ENCODE results near the gene OIP5. TPM values are rescaled to one million over a fixed set of nuclear protein-coding genes. Genes with fewer than 3 reads are reported as not detected.

The OIP5 gene
- total RNA-seq, 4 donors from 2014 or later, result 0.46 to 0.48 TPM; not detected in 2

GRCh38 chr15:41341519-41341918, 9.1 kb upstream of the OIP5 start:
- DNase-seq (ENCODE audit: low spot score) (no peak), ATAC-seq (ENCODE audit: low FRiP score) (no peak)
- TF ChIP-seq CTCF (IDR thresholded peaks at IDR 0.05), result no peak

- DNase-seq (ENCODE audit: low spot score) (no peak), ATAC-seq (ENCODE audit: low FRiP score) (no peak)
- TF ChIP-seq CTCF (IDR thresholded peaks at IDR 0.05), result no peak
Observed at GRCh38 chr15:41340189-41340695, 7.9 kb upstream of the OIP5 start.

- ATAC-seq (ENCODE audit: low FRiP score), result no peak
- TF ChIP-seq CTCF (IDR thresholded peaks at IDR 0.05), result no peak
Observed at GRCh38 chr15:41337631-41338522, 5.5 kb upstream of the OIP5 start.

GRCh38 chr15:41337047-41337446, 4.7 kb upstream of the OIP5 start:
- no peak for ATAC-seq (ENCODE audit: low FRiP score)
- no peak for TF ChIP-seq CTCF (IDR thresholded peaks at IDR 0.05)
- DNase-seq (ENCODE audit: low spot score), result no peak

More at GRCh38 chr15:41337631-41338522, 5.5 kb upstream of the OIP5 start:
- no peak for DNase-seq (ENCODE audit: low spot score)

GRCh38 chr15:41336549-41336948, 4.2 kb upstream of the OIP5 start:
- no peak for DNase-seq (ENCODE audit: low spot score)
- no peak for TF ChIP-seq CTCF (IDR thresholded peaks at IDR 0.05)
- no peak for ATAC-seq (ENCODE audit: low FRiP score)

- TF ChIP-seq CTCF (IDR thresholded peaks at IDR 0.05), result no peak
- ATAC-seq (ENCODE audit: low FRiP score) (no peak), DNase-seq (ENCODE audit: low spot score) (no peak)
Observed at GRCh38 chr15:41334293-41335120, 2.1 kb upstream of the OIP5 start.
